SKM-1 (cell line): Measurements from ENCODE around the gene WNT3A.
"Not testable (repeated sequence)": the region's sequence is repeated elsewhere in the genome, so short reads cannot be mapped to it uniquely, and the experiment has no call there.

Source experiments
- DNase-seq: peaks from one replicate; lab custom pipeline; 2025; ENCODE audit not compliant: unreplicated experiment; lab: John Stamatoyannopoulos, UW

WNT3A gene

GRCh38 chr1:228010921-228011320 is 4.1 kb downstream of the WNT3A start:
- no peak for DNase-seq

DNA sequence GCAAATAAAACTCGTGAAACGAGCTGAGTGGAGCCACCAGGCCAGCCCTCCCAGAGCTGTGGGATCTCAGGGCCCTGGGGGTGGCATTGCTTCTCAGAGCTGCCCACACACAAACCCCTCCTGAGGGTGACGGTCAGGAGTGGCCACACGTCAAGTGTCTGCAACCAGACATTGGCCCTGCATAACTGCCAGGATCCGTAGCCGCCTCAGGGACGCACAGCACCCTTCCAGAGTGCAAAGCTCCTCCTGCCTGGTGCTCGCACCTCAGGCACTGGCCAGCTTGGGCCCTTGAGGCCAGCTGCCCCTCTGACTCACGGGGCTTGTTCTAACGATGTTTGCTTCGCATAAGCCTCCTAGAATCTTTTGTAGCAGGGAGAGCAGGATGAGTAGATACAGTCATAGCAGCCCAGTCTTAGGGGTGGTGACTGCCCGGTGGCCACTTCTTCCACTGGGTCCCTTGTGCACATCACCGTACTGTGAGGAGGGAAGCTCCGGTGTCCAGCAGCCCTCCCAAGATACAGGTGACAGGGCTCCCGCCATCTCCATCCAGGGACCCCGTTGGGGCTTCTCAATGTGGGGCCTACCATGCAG is 5.0 kb downstream of the WNT3A start:
- no peak for DNase-seq

DNA sequence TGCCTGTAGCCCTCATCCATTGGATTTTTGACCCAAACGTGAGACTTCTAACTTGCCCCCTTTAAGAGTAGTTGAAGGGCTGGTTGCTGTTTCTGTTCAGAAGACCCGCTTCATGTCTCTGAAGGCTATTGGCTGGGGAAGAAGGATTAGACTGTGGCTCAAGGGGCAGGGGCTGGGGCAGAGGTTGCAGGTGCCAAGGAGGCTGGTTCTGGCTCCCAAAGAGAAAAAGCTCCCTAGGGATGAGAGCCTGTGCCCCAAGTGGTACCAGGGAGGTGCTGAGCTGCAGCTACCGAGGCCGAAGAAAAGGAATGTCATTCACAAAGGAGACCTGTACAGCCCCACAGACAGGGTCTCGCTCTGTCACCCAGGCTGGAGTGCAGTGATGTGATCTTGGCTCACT is 5.8 kb downstream of the WNT3A start:
- DNase-seq, result no peak

- DNase-seq, result no peak
These were observed 6.5 kb downstream of the WNT3A start for GRCh38 chr1:228013131-228013934.

DNA sequence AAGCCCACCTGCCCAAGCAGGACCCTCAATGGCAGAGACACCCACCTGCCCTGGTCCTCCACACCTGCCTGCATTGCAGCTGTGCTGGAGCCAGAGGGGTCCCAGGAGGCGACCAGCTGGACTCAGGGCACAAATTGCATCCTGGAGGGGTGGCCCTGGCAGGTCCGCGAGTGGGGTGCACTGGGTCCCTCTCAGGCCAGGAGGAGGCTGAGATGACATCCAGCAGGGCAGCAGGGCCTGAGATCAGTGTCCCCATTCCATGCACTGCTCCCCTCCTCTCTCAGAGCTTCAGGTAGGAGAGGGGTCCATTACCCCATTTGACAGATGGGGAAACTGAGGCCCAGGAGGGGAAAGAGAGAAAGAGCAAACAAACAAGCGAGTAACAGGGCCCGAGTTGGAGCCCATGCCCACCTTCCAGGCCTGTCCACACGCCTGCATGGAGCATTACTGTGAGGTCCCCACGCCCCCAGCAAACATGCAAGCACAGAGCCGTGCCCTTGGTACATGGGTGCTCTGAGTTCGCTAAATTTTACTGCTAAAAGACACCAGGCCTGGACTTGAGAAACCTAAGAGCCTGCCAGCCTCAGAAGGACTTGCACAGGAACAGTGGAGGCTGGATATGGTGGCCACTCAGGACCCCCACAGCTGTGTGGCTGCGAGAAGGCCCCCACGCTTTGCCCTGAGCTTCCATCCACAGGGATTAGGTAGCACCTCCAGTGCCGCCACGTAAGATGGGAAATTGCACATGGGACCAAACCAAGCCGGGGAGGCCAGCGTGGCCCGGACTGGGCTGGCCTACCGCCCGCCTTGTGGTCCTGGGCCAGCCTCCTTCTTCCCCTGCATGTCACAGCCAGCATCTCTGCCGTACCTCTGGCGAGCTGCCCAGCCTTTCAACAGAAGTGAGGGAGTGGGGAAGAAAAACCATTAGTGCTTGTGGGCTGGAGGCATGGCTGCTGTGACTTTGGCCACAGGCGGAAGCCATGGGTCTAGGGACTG is 7.4 kb downstream of the WNT3A start:
- no peak for DNase-seq

DNA sequence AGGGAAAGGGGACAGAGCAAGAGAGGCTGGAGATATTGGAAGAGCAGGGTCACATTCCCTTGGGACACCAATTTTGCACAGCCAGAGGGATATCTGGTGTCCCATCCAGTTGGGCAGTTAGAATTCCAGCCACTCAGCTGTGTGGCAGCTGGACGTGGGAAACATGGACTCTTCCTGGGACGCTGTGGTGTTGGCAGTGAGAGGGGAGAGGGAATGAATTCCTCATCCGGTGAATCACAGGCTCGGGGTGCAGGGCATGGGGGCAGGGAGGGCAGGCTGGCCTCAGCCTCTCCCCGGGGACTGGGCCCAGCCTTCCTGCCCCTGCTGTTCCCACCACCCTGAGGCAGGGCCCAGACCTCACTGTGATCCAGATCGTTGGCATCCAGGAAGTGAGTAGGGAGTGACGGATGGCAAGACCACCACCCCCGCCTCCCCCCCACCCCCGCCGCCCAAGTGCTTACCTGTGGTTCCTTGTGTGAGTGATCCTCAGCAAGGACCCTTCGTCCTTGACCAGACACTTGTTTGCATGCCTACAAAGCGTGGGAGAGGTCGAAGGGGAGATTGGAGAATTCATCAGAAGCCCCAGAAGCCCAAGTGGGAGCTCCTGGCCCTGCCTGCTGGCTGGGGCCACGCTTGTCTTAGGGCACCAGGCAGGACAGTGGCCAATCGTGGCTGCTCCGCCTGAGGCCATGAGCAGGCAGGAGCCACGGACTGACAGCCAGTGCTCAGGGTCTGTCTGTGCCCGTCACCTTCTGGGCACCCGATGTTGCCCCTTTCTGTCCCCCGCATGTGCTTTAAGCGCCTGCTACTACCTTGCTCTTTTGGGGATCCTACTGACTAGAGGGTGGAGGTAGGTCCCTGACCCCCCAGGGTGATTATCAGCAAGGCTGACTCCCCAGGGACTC is 8.7 kb downstream of the WNT3A start:
- no peak for DNase-seq

DNA sequence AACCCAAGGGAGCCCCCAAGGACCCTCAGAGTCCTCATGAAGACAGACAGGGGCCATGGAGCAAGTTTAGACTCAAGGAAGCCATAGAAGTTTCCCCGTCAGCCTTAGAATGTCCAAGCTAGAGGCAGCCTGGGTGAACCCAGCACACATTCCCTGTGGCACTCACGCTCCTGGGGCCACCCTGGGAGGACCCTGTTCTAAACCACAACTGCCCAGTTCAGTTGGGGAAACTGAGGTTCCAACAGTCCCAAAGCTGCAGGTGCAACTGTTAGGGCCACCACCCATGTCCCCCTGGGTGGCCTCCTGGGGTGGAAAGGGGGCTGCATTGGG is 9.3 kb downstream of the WNT3A start:
- no peak for DNase-seq

- DNase-seq, result no peak
These were observed 10.0 kb downstream of the WNT3A start for GRCh38 chr1:228016653-228017355.

DNA sequence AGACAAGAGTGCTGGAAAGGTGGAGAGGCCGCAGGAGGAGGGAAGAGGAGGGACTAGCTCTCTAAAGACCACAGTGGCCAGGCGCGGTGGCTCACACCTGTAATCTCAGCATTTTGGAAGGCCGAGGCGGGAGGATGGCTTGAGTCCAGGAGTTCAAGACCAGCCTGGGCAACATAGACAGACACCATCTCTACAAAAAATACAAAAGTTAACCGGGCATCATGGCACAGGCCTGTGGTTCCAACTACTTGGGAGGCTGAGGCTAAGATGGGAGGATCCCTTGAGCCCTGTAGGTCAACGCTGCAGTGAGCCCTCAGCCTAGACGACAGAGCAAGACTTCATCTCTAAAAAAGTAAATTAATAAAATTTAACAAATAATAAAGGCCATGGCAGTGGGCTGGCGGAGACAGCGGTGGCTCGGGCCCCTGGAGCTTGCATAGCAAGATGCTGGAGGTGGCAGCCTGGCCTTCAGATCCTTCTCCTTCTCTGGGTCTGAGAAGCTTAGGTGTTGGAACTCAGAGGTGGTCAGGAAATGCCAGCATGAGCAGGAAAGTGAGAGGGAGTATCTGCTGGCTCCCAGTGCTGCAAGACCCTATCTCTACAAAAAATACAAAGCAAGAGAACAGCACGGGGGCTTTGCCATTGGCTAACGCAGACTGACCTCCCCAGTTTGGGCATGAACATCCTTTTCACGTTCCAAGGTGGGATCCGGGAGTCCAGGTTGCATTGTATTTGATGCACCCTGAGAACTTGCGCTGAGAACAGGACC is 10.7 kb downstream of the WNT3A start:
- no peak for DNase-seq

DNA sequence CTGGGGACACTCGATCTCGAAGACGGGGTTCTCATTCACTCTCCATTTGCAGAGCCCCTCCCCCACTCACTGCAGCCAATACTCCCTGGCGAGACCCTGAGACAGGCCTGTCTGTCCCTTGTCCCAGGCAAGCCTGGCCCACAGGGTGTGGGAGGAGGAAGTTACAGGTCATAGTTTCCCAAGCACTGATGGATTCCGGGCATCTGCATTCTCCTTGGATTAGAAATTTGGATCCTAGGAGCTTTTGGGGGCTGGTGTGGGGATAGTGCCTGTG is 11.3 kb downstream of the WNT3A start:
- DNase-seq, result no peak

DNA sequence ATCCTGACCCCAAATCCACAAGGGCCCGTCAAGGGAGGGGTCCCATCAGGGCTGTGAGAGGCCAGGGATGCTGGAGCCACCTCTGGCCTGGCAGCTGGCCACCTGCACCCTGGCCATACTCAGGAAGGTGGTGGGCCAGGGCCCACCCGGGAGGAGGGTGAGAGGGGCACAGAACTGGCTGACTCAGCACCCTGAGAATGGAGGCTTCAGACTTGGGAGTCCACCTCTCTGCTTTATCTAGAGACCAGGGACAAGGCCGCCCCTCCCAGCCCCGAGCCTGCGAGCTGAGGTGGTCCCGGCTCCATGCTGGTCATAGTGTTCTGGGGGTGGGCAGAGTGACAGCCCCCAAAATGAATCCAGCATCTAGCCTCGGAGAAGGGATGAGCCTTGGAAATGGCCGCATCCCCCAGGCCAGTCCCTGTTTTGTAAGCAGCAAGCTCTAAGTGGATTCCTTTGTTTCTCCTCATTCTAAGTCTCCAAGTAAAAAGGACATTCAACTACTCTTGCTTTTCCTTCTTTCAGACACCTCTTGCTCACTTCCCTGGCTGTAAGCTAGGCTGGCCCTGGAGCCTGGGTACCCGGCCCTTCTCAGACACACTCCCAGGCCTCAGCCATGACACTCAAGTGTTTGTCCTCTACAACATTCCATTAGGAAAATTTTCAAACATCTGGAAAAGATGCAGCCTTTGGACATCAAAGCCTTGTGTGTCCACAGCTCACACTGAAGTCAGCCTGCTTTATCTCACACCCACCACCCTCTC is 12.3 kb downstream of the WNT3A start:
- DNase-seq, result no peak

- not testable (repeated sequence) for DNase-seq
These were observed 12.9 kb downstream of the WNT3A start for GRCh38 chr1:228019722-228020083.

- no peak for DNase-seq
These were observed 14.0 kb downstream of the WNT3A start for GRCh38 chr1:228020686-228021354.

GRCh38 chr1:228021355-228022030 is 14.7 kb downstream of the WNT3A start:
- DNase-seq, result no peak

DNA sequence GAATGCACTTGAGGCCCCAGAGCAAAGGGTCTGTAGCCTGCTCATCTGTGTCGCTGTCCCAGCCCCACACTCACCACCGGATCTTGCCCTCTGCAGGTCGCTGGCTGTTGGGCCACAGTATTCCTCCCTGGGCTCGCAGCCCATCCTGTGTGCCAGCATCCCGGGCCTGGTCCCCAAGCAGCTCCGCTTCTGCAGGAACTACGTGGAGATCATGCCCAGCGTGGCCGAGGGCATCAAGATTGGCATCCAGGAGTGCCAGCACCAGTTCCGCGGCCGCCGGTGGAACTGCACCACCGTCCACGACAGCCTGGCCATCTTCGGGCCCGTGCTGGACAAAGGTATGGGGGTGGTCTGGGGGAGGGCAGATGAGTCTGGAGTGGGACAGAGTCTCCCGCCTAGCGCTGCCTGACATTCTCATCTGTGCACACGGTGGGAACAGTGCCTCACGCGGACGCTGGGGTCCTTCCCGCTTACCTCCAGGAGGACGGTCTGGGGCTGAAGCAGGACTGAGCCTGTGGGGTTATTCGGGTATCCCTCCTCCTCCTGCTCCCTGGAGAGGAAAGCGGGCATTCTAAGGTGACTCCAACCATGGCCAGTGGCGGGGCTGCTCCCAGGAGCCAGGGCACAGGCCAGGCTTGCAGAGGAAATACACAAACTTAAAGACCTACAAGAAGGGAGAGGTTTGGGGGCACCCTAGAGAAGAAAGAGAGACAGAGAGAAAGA is 15.9 kb downstream of the WNT3A start:
- DNase-seq, result no peak

- no peak for DNase-seq
These were observed 16.5 kb downstream of the WNT3A start for GRCh38 chr1:228023294-228023639.

DNA sequence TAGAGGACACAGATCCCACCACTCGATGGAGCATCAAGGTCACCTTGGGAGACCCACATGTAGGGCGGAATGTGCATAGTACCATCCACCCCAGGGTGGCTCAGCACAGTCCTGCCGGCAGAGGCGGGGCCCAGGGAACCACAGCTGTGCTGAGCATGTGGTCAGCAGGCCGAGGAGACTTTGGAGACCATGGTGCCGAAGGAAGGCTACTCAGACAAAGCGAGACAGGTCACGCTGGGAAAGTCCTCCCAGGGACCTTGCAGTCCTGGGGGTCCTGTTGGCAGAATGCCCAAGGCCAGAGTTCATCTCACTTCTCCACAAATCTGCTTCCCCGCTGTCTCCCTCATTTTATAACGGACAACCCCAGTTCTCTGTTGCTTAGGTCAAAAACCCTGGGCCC is 22.5 kb downstream of the WNT3A start:
- no peak for DNase-seq
